Urothelium cell line (cell line): ENCODE results near the gene CXCL12.

Experiments used
- DNase-seq: peaks from one replicate; pipeline ENCODE4 v3.0.0; 2011; ENCODE audit warnings: low spot score, mixed read lengths
- FAIRE-seq: peaks from 2 replicates; lab custom pipeline; 2011; peaks lifted over from hg19 to GRCh38; lab: Jason Lieb, UNC

CXCL12 gene

GRCh38 chr10:44339218-44339617 lies 45.7 kb downstream of the CXCL12 start:
- no peak for FAIRE-seq
- DNase-seq: no peak

- FAIRE-seq (no peak), DNase-seq (no peak)
Observed at GRCh38 chr10:44337081-44337480, 47.8 kb downstream of the CXCL12 start.

- DNase-seq (no peak), FAIRE-seq (peak; percentile 32)
Observed at GRCh38 chr10:44335330-44336021, 49.4 kb downstream of the CXCL12 start.

GRCh38 chr10:44334621-44335184 lies 50.2 kb downstream of the CXCL12 start:
- peak; percentile 57 for DNase-seq
- no peak for FAIRE-seq

DNA sequence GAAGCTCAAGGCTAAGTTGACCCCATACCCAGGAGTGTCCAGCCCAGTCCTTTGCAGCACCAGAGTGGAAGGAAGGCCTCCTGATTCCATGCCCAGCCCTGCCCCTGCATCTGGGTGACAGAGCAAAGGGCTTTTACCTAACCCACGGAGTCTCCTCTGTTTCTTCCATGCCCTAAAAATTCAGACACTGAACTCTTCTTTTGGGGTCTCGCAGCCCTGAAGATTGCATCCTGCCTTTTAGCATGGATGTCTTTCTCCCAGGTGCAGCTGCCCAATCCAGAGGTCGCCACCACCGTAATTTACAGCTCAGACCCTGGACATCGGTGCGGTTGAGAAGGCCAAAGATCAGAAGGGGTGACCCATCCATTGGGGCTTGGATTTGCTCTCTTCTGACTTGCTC lies 50.8 kb downstream of the CXCL12 start:
- no peak for FAIRE-seq
- no peak for DNase-seq

- FAIRE-seq: no peak
- no peak for DNase-seq
Observed at GRCh38 chr10:44333511-44333910, 51.4 kb downstream of the CXCL12 start.

GRCh38 chr10:44332465-44332864 lies 52.4 kb downstream of the CXCL12 start:
- DNase-seq: no peak
- peak; percentile 5 for FAIRE-seq

- no peak for DNase-seq
- no peak for FAIRE-seq
Observed at GRCh38 chr10:44330431-44330830, 54.5 kb downstream of the CXCL12 start.

- no peak for FAIRE-seq
- DNase-seq: no peak
Observed at GRCh38 chr10:44327461-44327860, 57.4 kb downstream of the CXCL12 start.
